Stimulated activated effector memory CD8-positive, alpha-beta T cell treated with anti-CD3 and anti-CD28 coated beads, Interleukin-12 subunit alpha, Interleukin-12 subunit beta, amount 100 ng/mL, for 72 hours (primary cell): Measurements from ENCODE around the gene SLC39A6.
"Not testable (repeated sequence)": the region's sequence is repeated elsewhere in the genome, so short reads cannot be mapped to it uniquely, and the experiment has no call there.

Source experiments
- ATAC-seq: fragments of 150-1000 bp; cut with Tn5 transposase; 2 replicates; pipeline ENCODE4 v1.10.0; 2021
- DNase-seq, 2 donors: peaks; one replicate each; pipeline ENCODE4 v3.0.0; 2021 to 2022; ENCODE audit warnings: low spot score in 2 of 2
- H3K27ac Mint-ChIP-seq: one replicate; pipeline ENCODE4 v1.8.0; 2022; ENCODE audit warnings: mild to moderate bottlenecking, mixed read lengths
- H3K36me3 Mint-ChIP-seq: one replicate; pipeline ENCODE4 v1.8.0; 2022; ENCODE audit warnings: mild to moderate bottlenecking, mixed read lengths
- H3K4me1 Mint-ChIP-seq: one replicate; pipeline ENCODE4 v1.8.0; 2022; ENCODE audit warnings: mixed read lengths
- H3K4me3 Mint-ChIP-seq: one replicate; pipeline ENCODE4 v1.8.0; 2022; ENCODE audit warnings: mild to moderate bottlenecking, mixed read lengths
- H3K9me3 Mint-ChIP-seq: one replicate; pipeline ENCODE4 v1.8.0; 2022; ENCODE audit warnings: mixed read lengths

The SLC39A6 gene

DNA sequence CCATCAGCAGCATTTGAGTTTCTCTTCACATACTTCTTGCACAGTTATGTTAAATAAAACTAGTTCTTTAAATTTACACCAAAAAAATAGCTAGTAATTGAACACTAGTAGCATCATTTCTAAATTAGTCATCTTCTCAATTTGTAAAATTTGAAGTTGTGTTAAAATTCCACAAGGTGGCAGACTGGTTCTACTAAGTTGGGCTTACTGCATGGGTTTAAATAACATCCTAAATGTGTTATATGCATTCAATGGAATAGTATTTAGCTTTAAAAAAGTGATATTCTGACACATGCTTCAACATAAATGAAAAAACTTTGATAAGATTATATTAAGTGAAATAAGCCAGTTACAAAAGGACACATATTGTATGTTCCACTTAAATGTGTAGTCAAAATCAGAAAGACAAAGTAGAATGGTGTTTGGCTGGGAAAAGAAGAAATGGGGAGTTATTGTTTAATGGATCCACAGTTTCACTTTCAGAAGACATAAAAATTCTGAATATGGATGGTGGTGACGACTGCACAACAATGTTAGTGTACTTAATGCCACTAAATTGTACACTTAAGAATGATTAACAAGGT is 33.1 kb downstream of the SLC39A6 start:
- peak; percentile 51 for ATAC-seq

DNA sequence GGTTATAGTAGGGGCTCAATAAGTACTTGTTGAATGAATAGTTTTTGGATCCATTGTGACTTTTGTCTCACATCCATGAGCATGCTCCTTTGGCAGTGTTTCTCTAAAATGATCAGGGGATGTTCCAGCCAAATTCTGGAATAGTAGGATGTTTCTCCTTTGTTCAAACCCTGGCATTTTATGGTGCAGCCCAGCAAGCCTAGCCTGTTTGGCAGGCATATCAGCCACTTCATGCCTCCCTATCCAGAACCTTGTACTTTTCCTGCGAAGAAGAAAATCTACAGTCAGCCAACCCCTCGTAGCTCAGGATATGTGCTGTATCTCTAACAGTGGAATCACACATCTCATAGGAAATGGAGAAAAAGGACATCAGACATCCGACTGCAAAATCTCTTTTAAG is 34.7 kb downstream of the SLC39A6 start:
- Mint-ChIP-seq H3K9me3 (no peaks in the 10 kb centered on the region), H3K27ac (no peak overlapping the region), H3K36me3 (no peaks in the 10 kb centered on the region), H3K4me3 (no peak overlapping the region), H3K4me1 (peaks cover 13% of the 10 kb centered on the region)
- DNase-seq (no peak), ATAC-seq (no peak)

More for the DNA sequence above, 33.1 kb downstream of the SLC39A6 start:
- Mint-ChIP-seq H3K4me1 (peaks cover 13% of the 10 kb centered on the region), H3K4me3 (no peak overlapping the region), H3K27ac (no peak overlapping the region), H3K36me3 (no peaks in the 10 kb centered on the region), H3K9me3 (no peaks in the 10 kb centered on the region)
- DNase-seq, result no peak

DNA sequence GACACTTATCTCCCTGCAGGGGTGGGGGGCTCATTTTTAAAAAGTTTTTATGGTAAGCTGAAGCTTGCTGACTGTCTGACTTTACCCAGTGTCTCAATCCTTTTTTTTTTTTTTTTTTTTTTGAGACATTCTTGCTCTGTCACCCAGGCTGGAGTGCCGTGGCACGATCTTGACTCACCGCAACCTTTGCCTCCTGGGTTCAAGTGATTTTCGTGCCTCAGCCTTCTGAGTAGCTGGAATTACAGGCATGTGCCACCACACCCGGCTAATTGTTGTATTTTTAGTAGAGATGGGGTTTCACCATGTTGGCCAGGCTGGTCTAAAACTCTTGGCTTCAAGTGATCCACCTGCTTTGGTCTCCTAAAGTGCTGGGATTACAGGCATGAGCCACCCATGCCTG is 37.0 kb downstream of the SLC39A6 start:
- H3K27ac Mint-ChIP-seq, result peak overlapping the region; percentile 3
- not testable (repeated sequence) for H3K36me3 Mint-ChIP-seq, DNase-seq, ATAC-seq, H3K4me3 Mint-ChIP-seq, H3K9me3 Mint-ChIP-seq
- peaks cover 13% of the 10 kb centered on the region for H3K4me1 Mint-ChIP-seq

DNA sequence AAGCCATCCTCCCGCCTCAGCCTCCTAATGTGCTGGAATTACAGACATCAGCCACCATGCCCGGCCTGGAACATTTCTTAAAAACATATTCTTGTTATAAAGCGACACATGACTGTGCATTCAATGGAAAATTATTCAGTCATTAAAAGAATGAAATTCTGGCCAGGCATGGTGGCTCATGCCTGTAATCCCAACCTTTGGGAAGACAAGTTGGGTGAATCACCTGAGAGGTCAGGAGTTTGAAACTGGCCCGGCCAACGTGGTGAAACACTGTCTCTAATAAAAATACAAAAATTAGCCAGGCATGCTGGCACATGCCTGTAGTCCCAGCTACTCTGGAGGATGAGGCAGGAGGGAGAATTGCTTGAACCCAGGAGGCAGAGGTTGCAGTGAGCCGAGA is 40.1 kb downstream of the SLC39A6 start:
- Mint-ChIP-seq H3K9me3 (no peaks in the 10 kb centered on the region), H3K4me1 (peaks cover 15% of the 10 kb centered on the region), H3K4me3 (no peak overlapping the region), H3K36me3 (no peaks in the 10 kb centered on the region), H3K27ac (peak overlapping the region; percentile 26)
- ATAC-seq (no peak), DNase-seq (no peak)

DNA sequence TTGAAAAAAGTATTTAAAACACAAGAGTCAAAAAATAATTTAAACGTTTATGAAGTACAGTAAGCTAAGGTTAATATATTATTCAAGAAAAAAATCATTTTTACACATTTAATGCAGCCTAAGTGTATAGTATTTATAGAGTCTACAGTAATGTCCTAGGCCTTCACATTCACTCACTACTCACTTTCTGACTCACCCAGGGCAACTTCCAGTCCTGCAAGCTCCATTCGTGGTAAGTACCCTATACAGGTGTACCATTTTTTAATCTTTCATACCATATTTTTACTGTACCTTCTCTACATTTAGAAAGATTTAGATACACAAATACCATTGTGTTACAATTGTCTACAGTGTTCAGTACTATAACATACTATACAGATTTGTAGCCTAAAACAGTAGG is 40.9 kb downstream of the SLC39A6 start:
- H3K27ac Mint-ChIP-seq, result no peak overlapping the region
- H3K9me3 Mint-ChIP-seq, result no peaks in the 10 kb centered on the region
- no peak for ATAC-seq
- H3K36me3 Mint-ChIP-seq, result no peaks in the 10 kb centered on the region
- H3K4me1 Mint-ChIP-seq, result peaks cover 18% of the 10 kb centered on the region
- DNase-seq, result no peak
- no peak overlapping the region for H3K4me3 Mint-ChIP-seq

DNA sequence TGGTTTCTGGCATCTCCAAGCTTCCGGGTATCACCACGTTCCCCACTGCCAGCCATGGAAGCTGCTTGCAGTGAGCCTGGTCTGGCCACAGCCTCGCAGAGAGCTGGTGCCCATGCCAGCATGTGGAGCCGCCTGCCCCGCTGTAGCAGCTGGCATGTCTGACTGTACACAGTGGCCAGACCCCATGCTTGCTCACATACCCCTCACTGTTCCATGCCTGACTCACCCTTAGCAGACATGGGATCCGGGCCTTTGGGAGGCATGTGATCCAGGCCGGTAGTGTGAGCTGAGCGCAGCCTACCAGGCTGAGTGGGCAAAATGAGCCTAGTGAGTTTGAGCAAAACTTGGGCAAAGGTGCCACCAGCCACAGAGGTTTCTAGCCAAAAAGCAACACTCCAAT is 43.0 kb downstream of the SLC39A6 start:
- H3K9me3 Mint-ChIP-seq, result peaks cover 3% of the 10 kb centered on the region
- H3K4me1 Mint-ChIP-seq, result peaks cover 9% of the 10 kb centered on the region
- H3K27ac Mint-ChIP-seq, result no peak overlapping the region
- H3K36me3 Mint-ChIP-seq, result no peaks in the 10 kb centered on the region
- DNase-seq (no peak), ATAC-seq (peak; percentile 31)
- H3K4me3 Mint-ChIP-seq, result no peak overlapping the region

DNA sequence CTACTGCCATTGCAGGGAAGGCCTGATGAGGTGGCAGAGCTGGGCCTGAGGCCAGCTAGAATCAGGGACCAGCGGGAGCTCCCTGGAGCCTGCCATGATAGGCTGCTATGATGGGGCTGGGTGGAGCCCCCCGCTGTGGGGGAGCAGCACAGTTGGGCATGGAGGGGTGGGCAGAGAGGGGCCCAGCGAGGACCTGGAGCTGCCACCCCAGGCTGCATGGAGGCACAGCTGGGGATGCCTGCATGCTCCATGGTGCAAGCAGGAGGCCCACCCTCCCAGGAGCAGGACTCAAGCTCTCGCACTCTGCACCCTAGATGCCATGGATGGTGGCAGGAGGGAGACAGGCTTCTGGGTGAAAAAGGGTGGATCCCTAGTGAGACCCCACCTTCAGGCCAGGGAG is 43.9 kb downstream of the SLC39A6 start:
- Mint-ChIP-seq H3K4me3 (no peak overlapping the region), H3K9me3 (peaks cover 11% of the 10 kb centered on the region), H3K27ac (no peak overlapping the region), H3K36me3 (no peaks in the 10 kb centered on the region), H3K4me1 (peaks cover 9% of the 10 kb centered on the region)
- DNase-seq, result no peak
- ATAC-seq, result no peak

DNA sequence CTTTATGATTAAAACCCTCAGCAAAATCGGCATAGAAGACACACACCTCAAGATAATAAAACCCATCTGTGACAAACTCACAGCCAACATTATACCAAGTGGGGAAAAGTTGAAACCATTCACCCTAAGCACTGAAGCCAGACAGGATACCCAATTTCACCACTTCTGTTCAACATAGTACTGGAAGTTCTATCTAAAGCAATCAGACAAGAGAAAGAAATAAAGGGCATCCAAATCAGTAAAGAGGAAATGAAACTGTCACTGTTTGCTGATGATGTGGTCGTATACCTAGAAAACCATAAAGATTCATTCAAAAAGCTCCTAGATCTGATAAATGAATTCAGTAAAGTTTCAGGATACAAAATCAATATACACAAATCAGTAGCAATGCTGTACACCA is 45.4 kb downstream of the SLC39A6 start:
- H3K4me3 Mint-ChIP-seq, result no peak overlapping the region
- DNase-seq (no peak), ATAC-seq (no peak)
- peaks cover 9% of the 10 kb centered on the region for H3K4me1 Mint-ChIP-seq
- no peaks in the 10 kb centered on the region for H3K36me3 Mint-ChIP-seq
- H3K9me3 Mint-ChIP-seq, result peaks cover 11% of the 10 kb centered on the region
- no peak overlapping the region for H3K27ac Mint-ChIP-seq

DNA sequence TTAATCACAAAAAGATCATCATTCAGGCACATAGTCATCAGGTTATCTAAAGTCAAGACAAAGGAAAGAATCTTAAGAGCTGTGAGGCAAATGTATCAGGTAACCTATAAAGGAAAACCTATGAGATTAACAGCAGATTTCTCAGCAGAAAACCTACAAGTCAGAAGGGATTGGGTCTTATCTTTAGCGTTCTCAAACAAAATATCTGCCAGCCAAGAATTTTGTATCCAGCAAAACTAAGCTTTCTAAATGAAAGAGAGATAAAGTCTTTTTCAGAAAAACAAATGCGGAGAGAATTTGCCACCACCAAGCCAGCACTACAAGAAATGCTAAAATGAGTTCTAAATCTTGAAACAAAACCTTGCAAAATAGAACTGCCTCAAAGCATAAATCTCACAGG is 48.0 kb downstream of the SLC39A6 start:
- not testable (repeated sequence) for H3K36me3 Mint-ChIP-seq, DNase-seq, H3K4me3 Mint-ChIP-seq, H3K27ac Mint-ChIP-seq, ATAC-seq, H3K4me1 Mint-ChIP-seq
- H3K9me3 Mint-ChIP-seq, result peaks cover 11% of the 10 kb centered on the region

DNA sequence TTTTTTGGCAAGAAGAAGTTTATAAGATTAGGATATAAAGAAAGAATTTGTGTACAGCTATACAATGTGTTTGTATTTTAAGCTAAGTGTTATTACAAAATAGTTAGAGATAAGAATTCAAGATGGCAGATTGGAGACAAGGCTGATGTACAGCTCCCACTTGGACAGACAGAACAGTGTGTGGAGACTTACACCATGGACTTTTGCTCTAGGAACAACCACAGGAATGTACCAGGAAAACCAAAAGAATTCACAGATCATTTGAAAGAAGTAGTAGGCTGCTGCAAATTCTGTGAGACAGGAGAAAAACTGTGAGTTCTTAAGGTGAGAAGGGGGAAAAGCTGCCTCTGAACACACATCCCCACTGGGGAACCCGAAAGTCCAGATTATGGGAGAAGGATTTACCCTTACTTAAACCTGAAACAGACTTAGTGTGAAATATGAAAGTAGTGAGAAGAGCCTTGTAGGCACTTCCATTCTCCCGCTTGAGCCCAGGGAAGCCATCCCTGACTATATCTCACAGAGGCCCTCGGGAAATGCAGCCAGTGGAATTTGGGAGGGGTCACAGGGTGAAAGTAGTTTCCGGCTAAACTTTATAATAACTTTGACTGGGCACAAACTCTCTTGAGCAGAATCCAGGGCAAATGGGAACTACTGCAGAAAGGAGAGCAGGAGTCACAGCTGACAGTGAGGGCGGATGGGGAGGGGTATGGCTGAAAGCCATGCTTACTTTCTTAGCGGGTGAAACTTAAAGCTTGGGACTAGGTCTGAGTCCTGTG is 50.2 kb downstream of the SLC39A6 start:
- Mint-ChIP-seq H3K4me1 (peaks cover 6% of the 10 kb centered on the region), H3K4me3 (no peak overlapping the region), H3K36me3 (no peaks in the 10 kb centered on the region), H3K9me3 (peaks cover 11% of the 10 kb centered on the region), H3K27ac (no peak overlapping the region)
- ATAC-seq, result no peak
- no peak for DNase-seq

DNA sequence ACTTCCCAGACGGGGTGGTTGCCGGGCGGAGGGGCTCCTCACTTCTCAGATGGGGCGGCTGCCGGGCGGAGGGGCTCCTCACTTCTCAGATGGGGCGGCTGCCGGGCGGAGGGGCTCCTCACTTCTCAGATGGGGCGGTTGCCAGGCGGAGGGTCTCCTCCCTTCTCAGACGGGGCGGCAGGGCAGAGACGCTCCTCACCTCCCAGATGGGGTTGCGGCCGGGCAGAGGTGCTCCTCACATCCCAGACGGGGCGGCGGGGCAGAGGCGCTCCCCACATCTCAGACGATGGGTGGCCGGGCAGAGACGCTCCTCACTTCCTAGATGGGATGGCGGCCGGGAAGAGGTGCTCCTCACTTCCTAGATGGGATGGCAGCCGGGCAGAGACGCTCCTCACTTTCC is 51.4 kb downstream of the SLC39A6 start:
- H3K4me1 Mint-ChIP-seq, H3K36me3 Mint-ChIP-seq, H3K4me3 Mint-ChIP-seq, ATAC-seq, H3K27ac Mint-ChIP-seq, DNase-seq: not testable (repeated sequence)
- peaks cover 11% of the 10 kb centered on the region for H3K9me3 Mint-ChIP-seq

DNA sequence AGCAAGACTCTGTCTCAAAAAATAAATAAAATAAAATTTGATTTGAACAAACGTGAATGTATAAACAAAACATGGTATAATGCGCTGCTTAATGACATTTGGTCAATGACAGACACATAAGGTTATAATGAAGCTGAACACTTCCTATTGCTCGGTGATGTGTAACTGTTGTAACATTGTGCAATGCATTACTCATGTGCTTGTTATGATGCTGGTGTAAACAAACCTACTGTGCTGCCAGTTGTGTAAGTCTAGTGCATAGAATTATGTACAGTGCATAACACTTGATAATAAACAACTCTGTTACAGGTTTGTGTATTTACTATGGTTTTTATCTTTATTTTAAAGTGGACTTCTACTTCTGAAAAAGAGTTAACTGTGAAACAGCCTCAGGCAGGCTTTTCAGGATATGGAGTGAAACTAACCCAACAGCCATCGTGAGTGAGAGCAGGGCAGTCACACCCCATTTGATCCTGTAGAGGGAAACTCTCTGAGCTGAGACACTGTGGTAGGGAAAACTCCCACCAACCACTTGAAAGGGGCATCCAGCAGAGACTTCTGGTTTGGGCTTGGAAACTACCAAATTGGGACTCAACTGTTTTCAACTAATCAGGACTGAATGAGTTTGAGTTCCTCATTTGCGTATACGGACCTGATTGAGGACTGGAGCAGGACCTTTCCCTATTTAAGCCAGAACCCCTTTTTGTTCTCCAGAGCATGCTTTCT is 53.1 kb downstream of the SLC39A6 start:
- ATAC-seq (no peak), DNase-seq (no peak)
- Mint-ChIP-seq H3K9me3 (peaks cover 7% of the 10 kb centered on the region), H3K4me3 (no peak overlapping the region), H3K27ac (no peak overlapping the region), H3K36me3 (no peaks in the 10 kb centered on the region), H3K4me1 (no peaks in the 10 kb centered on the region)

DNA sequence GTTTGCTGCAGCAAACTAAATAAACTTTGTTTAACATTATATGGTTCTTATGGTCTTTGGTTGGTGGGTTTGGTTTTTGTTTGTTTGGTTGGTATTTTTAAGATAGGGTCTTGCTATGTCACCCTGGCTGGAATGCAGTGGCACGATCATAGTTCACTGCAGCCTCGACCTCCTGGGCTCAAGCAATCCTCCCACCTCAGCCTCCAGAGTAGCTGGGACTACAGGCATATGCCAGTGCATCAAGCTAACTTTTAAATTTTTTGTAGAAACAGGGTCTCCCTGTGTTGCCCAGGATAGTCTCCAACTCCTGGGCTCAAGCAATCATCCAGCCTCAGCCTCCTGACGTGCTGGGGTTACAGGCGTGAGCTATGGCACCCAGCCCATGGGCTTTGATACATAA is 54.7 kb downstream of the SLC39A6 start:
- H3K4me3 Mint-ChIP-seq, result no peak overlapping the region
- H3K9me3 Mint-ChIP-seq, result no peaks in the 10 kb centered on the region
- ATAC-seq, result no peak
- H3K4me1 Mint-ChIP-seq, result no peaks in the 10 kb centered on the region
- no peak for DNase-seq
- no peaks in the 10 kb centered on the region for H3K36me3 Mint-ChIP-seq
- no peak overlapping the region for H3K27ac Mint-ChIP-seq

DNA sequence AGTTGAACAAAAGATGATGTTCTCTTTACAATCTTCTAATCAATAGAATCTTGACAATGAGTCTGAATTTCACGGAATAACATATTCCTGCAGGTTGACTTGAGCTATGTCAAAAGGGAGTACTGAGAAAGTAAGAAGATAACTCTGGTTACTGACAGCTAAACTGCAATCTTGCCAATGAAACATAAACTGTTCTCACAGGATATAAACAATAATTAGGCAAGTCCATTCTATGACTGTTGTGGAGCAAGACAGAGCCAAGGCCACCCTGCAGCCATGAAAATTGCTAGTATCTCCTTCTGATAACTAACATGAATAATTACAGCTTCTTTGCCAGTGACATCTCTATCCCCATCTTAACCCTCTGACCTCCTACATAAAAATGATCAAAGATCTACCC is 55.5 kb downstream of the SLC39A6 start:
- H3K4me1 Mint-ChIP-seq, result no peaks in the 10 kb centered on the region
- no peak overlapping the region for H3K4me3 Mint-ChIP-seq
- DNase-seq (no peak), ATAC-seq (no peak)
- no peaks in the 10 kb centered on the region for H3K9me3 Mint-ChIP-seq
- H3K36me3 Mint-ChIP-seq, result no peaks in the 10 kb centered on the region
- H3K27ac Mint-ChIP-seq, result no peak overlapping the region

DNA sequence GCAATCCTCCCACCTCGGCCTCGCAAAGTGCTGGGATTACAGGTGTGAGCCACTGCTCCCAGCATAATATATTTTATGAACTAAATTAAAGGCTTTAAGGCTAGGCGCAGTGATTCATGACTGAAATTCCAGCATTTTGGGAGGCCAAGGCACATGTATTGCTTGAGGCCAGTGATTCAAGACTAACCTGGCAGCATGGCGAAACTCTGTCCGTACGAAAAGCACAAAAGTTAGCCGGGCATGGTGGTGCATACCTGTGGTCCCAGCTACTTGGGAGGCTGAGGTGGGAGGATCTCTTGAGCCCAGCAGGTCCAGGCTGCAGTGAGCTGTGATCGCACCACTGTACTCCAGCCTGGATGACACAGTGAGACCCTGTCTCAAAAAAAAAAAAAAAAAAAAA is 56.7 kb downstream of the SLC39A6 start:
- H3K4me1 Mint-ChIP-seq, H3K36me3 Mint-ChIP-seq, H3K27ac Mint-ChIP-seq, DNase-seq, ATAC-seq, H3K9me3 Mint-ChIP-seq, H3K4me3 Mint-ChIP-seq: not testable (repeated sequence)
